Lung (tissue), 12 donors: Measurements from ENCODE around the gene GUCA2A. TPM values are rescaled to one million over a fixed set of nuclear protein-coding genes. Genes with fewer than 3 reads are reported as not detected.
A peak's percentile ranks its signal among the peaks of the same experiment; 100 is the strongest.

Experiments used
- ATAC-seq: fragments of 200-7000 bp; cut with Tn5 transposase; one replicate; pipeline ENCODE4 v1.9.1; 2020; ENCODE audit warnings: moderate number of reproducible peaks; ENCODE audit not compliant: insufficient read depth, low FRiP score
- DNase-seq, 3 donors: peaks; one replicate each; pipeline ENCODE4 v3.0.0-alpha.2; 2013 to 2017
- H3K27ac ChIP-seq, 2 donors: one replicate each; pipeline ENCODE4 v1.5.1; 2013; ENCODE audit warnings: mild to moderate bottlenecking in 2 of 2, moderate library complexity in 2 of 2, control low read depth in 1 of 2, inconsistent platforms in 1 of 2, low read depth in 1 of 2, low read length in 1 of 2
- H3K27me3 ChIP-seq, 3 donors: one replicate each; pipeline ENCODE4 v1.5.1; 2013; ENCODE audit warnings: low read length in 2 of 3; ENCODE audit not compliant: control insufficient read depth in 3 of 3, insufficient read depth in 3 of 3
- H3K36me3 ChIP-seq, 4 donors: one replicate each; pipeline ENCODE4 v1.5.1; 2013; ENCODE audit warnings: low read length in 4 of 4, mild to moderate bottlenecking in 1 of 4, moderate library complexity in 1 of 4; ENCODE audit not compliant: control insufficient read depth in 4 of 4, insufficient read depth in 4 of 4
- H3K4me1 ChIP-seq, 5 donors: one replicate each; pipeline ENCODE4 v1.5.1; 2013; ENCODE audit warnings: low read length in 5 of 5, mild to moderate bottlenecking in 2 of 5, moderate library complexity in 1 of 5; ENCODE audit not compliant: control insufficient read depth in 5 of 5, insufficient read depth in 5 of 5
- H3K4me3 ChIP-seq: one replicate; pipeline ENCODE4 v1.5.1; 2013; ENCODE audit warnings: mild to moderate bottlenecking, control low read depth, moderate library complexity
- H3K9ac ChIP-seq, 2 donors: one replicate each; pipeline ENCODE4 v1.5.1; 2013; ENCODE audit warnings: low read length in 2 of 2, control low read depth in 1 of 2; ENCODE audit not compliant: insufficient read depth in 1 of 2
- H3K9me3 ChIP-seq, 4 donors: one replicate each; pipeline ENCODE4 v1.5.1; 2013; ENCODE audit warnings: low read length in 3 of 4, mild to moderate bottlenecking in 1 of 4, moderate library complexity in 1 of 4; ENCODE audit not compliant: control insufficient read depth in 4 of 4, insufficient read depth in 3 of 4
- CTCF ChIP-seq: IDR thresholded peaks from 2 replicates; pipeline ENCODE4 v1.5.1; 2012; ENCODE audit warnings: mild to moderate bottlenecking; ENCODE audit errors: control extremely low read depth, extremely low read depth
- WGBS, 2 donors: extraction: QIAGEN DNeasy Blood & Tissue Kit; methylation state at CpG; one replicate each; pipeline ENCODE4 v1.1.7; 2013; 5-methylcytosine and 5-hydroxymethylcytosine counted together
- polyA plus RNA-seq, 2 donors: library from polyadenylated mRNA; stranded (reverse); fragments of 200-250 nt; gene quantifications; one replicate each; pipeline ENCODE4 v1.2.1, GENCODE V29; 2013
- total RNA-seq, 2 donors: library from RNA; depleted of rRNA in 1 of 2; stranded (reverse); fragments of >200 nt in 1 of 2; gene quantifications; one replicate each; pipeline ENCODE4 v1.2.1, GENCODE V29; 2014 to 2021
- donor health status: control.
- donor health status: control.
- donor health status: Bipolar disorder and iron deficiency.
- donor health status: healthy.
- donor health status: DM: yes; HTN: yes; CAD: no.

GUCA2A gene
- total and polyA plus RNA-seq, 4 donors: 0.28 to 0.29 TPM; not detected in 2

- Histone ChIP-seq H3K27ac (no peak overlapping the region), H3K9me3 (no peaks in the 10 kb centered on the region), H3K4me3 (no peak overlapping the region), H3K4me1 (peaks cover 0 to 85% (median 33%) of the 10 kb centered on the region in 5 donors), H3K27me3 (no peaks in the 10 kb centered on the region), H3K36me3 (no peaks in the 10 kb centered on the region), H3K9ac (no peak overlapping the region)
- 70 to 80% methylated on average over 8 of the region's 8 CpGs for WGBS, 2 donors
- DNase-seq: peak; percentile 61 to 85 (median 74)
- no peak for TF ChIP-seq CTCF
- no peak for ATAC-seq
Observed at GRCh38 chr1:42173961-42174735, 9.6 kb upstream of the GUCA2A start.

- no peaks in the 10 kb centered on the region for H3K36me3 ChIP-seq
- peaks cover 0 to 77% (median 31%) of the 10 kb centered on the region in 5 donors for H3K4me1 ChIP-seq
- peak overlapping the region; percentile 75 to 79 for H3K27ac ChIP-seq
- H3K9ac ChIP-seq: no peak overlapping the region
- no peaks in the 10 kb centered on the region for H3K9me3 ChIP-seq
- TF ChIP-seq CTCF: peak; percentile 81
- no peaks in the 10 kb centered on the region for H3K27me3 ChIP-seq
- peak; percentile 71 to 77 (median 76) for DNase-seq
- 38 to 44% methylated on average over 9 of the region's 9 CpGs for WGBS, 2 donors
- ATAC-seq: peak; percentile 59
- H3K4me3 ChIP-seq: no peak overlapping the region
Observed at GRCh38 chr1:42173155-42173933, 8.8 kb upstream of the GUCA2A start.

- no peak for TF ChIP-seq CTCF
- Histone ChIP-seq H3K4me3 (no peak overlapping the region), H3K4me1 (peaks cover 0 to 70% (median 28%) of the 10 kb centered on the region in 5 donors), H3K27ac (peak overlapping the region; percentile 75 to 79), H3K9me3 (no peaks in the 10 kb centered on the region), H3K9ac (no peak overlapping the region), H3K36me3 (no peaks in the 10 kb centered on the region), H3K27me3 (no peaks in the 10 kb centered on the region)
- ATAC-seq (no peak), DNase-seq (peak; percentile 55 to 72 (median 62))
- 50 to 58% methylated on average over 15 of the region's 15 CpGs for WGBS, 2 donors
Observed at GRCh38 chr1:42172381-42173133, 8.0 kb upstream of the GUCA2A start.
